ENCODE results near the gene TAF11L13.

GRCh38 chr5:17670353-17670752, 38.5 kb downstream of the TAF11L13 start:
- TF ChIP-seq POLR2A (IDR thresholded peaks at IDR 0.05; ENCODE audit: low read depth), result no peak
- TF ChIP-seq CTCF (IDR thresholded peaks at IDR 0.05), result no peak
- TF ChIP-seq EP300 (IDR thresholded peaks at IDR 0.05), result no peak
- TF ChIP-seq POLR2AphosphoS5 (IDR thresholded peaks at IDR 0.05), result no peak

All from esophagus muscularis mucosa (tissue), 4 donors.